PC-3 (cell line): Measurements from ENCODE around the gene ARHGAP24. TPM values are rescaled to one million over a fixed set of nuclear protein-coding genes. Genes with fewer than 3 reads are reported as not detected.

ENCODE experiments used
- ATAC-seq: fragments of 200-7000 bp; cut with Tn5 transposase; 2 replicates; pipeline ENCODE4 v1.9.1; 2020; ENCODE audit warnings: mild to moderate bottlenecking, moderate library complexity
- BruUV-seq: library from RNA; stranded (reverse); fragments of 400-500 nt; replicated peaks from 2 replicates; lab custom pipeline; 2021; lab: Mats Ljungman, UMichigan
- CTCF ChIA-PET: fragments of 300-600 bp; sonication (Branson Sonifier 250); formaldehyde crosslinking; loops from one replicate; lab custom pipeline; 2022; ENCODE audit warnings: antibody characterized with exemption; lab: Charles Lee
- POLR2A ChIA-PET: fragments of 300-600 bp; sonication (Branson Sonifier 250); formaldehyde crosslinking; loops from one replicate; lab custom pipeline; 2022; ENCODE audit warnings: antibody characterized with exemption; ENCODE audit not compliant: unreplicated experiment; lab: Charles Lee
- DNase-seq: peaks from one replicate; pipeline ENCODE4 v3.0.0-alpha.2; 2015
- H2AFZ ChIP-seq: fragments of 300-600 bp; sonication (generic); 2 replicates; pipeline ENCODE4 v1.6.0; 2016; ENCODE audit warnings: antibody characterized with exemption, low read length
- H3F3A ChIP-seq: fragments of 300-600 bp; sonication (generic); one replicate; pipeline ENCODE4 v1.6.0; 2017; ENCODE audit warnings: antibody characterized with exemption, low read length, control low read depth, mild to moderate bottlenecking; ENCODE audit not compliant: unreplicated experiment
- H3K27ac ChIP-seq: fragments of 300-600 bp; sonication (generic); 2 replicates; pipeline ENCODE4 v1.5.1; 2016; ENCODE audit warnings: mild to moderate bottlenecking, low read length
- H3K27me3 ChIP-seq: fragments of 300-600 bp; sonication (generic); 2 replicates; pipeline ENCODE4 v1.6.1; 2016; ENCODE audit warnings: low read length, mixed read lengths
- H3K36me3 ChIP-seq: fragments of 300-600 bp; sonication (generic); 2 replicates; pipeline ENCODE4 v1.6.1; 2016; ENCODE audit warnings: low read depth, mixed run types, low read length, mixed read lengths
- H3K4me1 ChIP-seq: fragments of 300-600 bp; sonication (generic); 2 replicates; pipeline ENCODE4 v1.5.1; 2016; ENCODE audit warnings: low read length; ENCODE audit not compliant: insufficient read depth
- H3K4me2 ChIP-seq: fragments of 300-600 bp; sonication (generic); 2 replicates; pipeline ENCODE4 v1.6.0; 2016; ENCODE audit warnings: low read length
- H3K4me3 ChIP-seq: fragments of 300-600 bp; sonication (generic); 2 replicates; pipeline ENCODE4 v1.5.1; 2016; ENCODE audit warnings: mild to moderate bottlenecking, low read length, mixed read lengths
- H3K79me2 ChIP-seq: fragments of 300-600 bp; sonication (generic); 2 replicates; pipeline ENCODE4 v1.6.1; 2017; ENCODE audit warnings: low read length, mixed read lengths
- H3K9ac ChIP-seq: fragments of 300-600 bp; sonication (generic); 2 replicates; pipeline ENCODE4 v1.6.0; 2016; ENCODE audit warnings: mild to moderate bottlenecking, low read length
- H3K9me2 ChIP-seq: fragments of 300-600 bp; sonication (generic); replicated peaks from 2 replicates; pipeline ENCODE4 v1.6.1; 2016; ENCODE audit warnings: mixed run types, low read length, mixed read lengths
- H3K9me3 ChIP-seq: fragments of 300-600 bp; sonication (generic); 2 replicates; pipeline ENCODE4 v1.6.1; 2016; ENCODE audit warnings: low read length, mixed read lengths
- H4K20me1 ChIP-seq: fragments of 300-600 bp; sonication (generic); 2 replicates; pipeline ENCODE4 v1.6.1; 2016; ENCODE audit warnings: low read length, mixed read lengths
- CTCF ChIP-seq: fragments of 300-600 bp; sonication (generic); conservative IDR thresholded peaks from 2 replicates; pipeline ENCODE4 v1.5.1; 2017; ENCODE audit warnings: antibody characterized with exemption, low read depth, mild to moderate bottlenecking, low read length
- EZH2 ChIP-seq: fragments of 300-600 bp; sonication (generic); IDR thresholded peaks from one replicate; pipeline ENCODE4 v1.6.1; 2017; ENCODE audit warnings: antibody characterized with exemption, mild to moderate bottlenecking, low read length; ENCODE audit not compliant: unreplicated experiment
- EZH2phosphoT487 ChIP-seq: fragments of 300-600 bp; sonication (generic); IDR thresholded peaks from 2 replicates; pipeline ENCODE4 v1.6.1; 2018; ENCODE audit warnings: mild to moderate bottlenecking, antibody characterized with exemption, low read length, borderline replicate concordance
- intact Hi-C: fragments of 100-400 bp; cut with micrococcal nuclease; formaldehyde crosslinking; loops from 2 replicates; pipeline ENCODE4 v1.9.0; 2023
- total RNA-seq: library from RNA; depleted of rRNA; stranded (reverse); fragments of >200 nt; gene quantifications from 2 replicates; pipeline ENCODE4 v1.2.3, GENCODE V29; 2014

ARHGAP24 gene
- total RNA-seq, 1 experiment from 2014 or later = 7.4 TPM

- Histone ChIP-seq H3K9me3 (no peaks in the 10 kb centered on the region), H3K9me2 (no peaks in the 10 kb centered on the region), H3K4me3 (no peak overlapping the region), H3K9ac (no peak overlapping the region), H4K20me1 (no peaks in the 10 kb centered on the region), H3K4me2 (no peak overlapping the region), H3K27ac (no peak overlapping the region), H2AFZ (no peak overlapping the region), H3K36me3 (no peaks in the 10 kb centered on the region), H3K27me3 (no peaks in the 10 kb centered on the region), H3K4me1 (no peaks in the 10 kb centered on the region), H3F3A (no peaks in the 10 kb centered on the region), H3K79me2 (no peaks in the 10 kb centered on the region)
- CTCF ChIA-PET = no interaction called here
- TF ChIP-seq EZH2phosphoT487 (no peak), CTCF (no peak), EZH2 (no peak)
- DNase-seq = no peak
- intact Hi-C loops = no loop called here
- BruUV-seq = no TSS peak
- POLR2A ChIA-PET = no interaction called here
- no peak for ATAC-seq
These were observed 141.0 kb downstream of the ARHGAP24 start for GRCh38 chr4:85615952-85616351.

GRCh38 chr4:85617202-85617601 lies 142.3 kb downstream of the ARHGAP24 start:
- no TSS peak for BruUV-seq
- POLR2A ChIA-PET = no interaction called here
- Histone ChIP-seq H4K20me1 (no peaks in the 10 kb centered on the region), H3K36me3 (no peaks in the 10 kb centered on the region), H3K79me2 (no peaks in the 10 kb centered on the region), H3K4me3 (no peak overlapping the region), H3K9ac (no peak overlapping the region), H3F3A (no peaks in the 10 kb centered on the region), H3K4me2 (no peak overlapping the region), H3K27me3 (no peaks in the 10 kb centered on the region), H3K9me2 (no peaks in the 10 kb centered on the region), H3K9me3 (no peaks in the 10 kb centered on the region), H3K4me1 (no peaks in the 10 kb centered on the region), H2AFZ (no peak overlapping the region), H3K27ac (no peak overlapping the region)
- CTCF ChIA-PET = no interaction called here
- ATAC-seq (no peak), DNase-seq (no peak)
- TF ChIP-seq EZH2phosphoT487 (no peak), CTCF (no peak), EZH2 (no peak)
- intact Hi-C loops = no loop called here

GRCh38 chr4:85632981-85633380 lies 158.0 kb downstream of the ARHGAP24 start:
- H3K27ac ChIP-seq = no peak overlapping the region
- CTCF ChIA-PET = no interaction called here

More at GRCh38 chr4:85632981-85633380, 158.0 kb downstream of the ARHGAP24 start:
- Histone ChIP-seq H3K4me2 (no peak overlapping the region), H3K79me2 (no peaks in the 10 kb centered on the region), H3K36me3 (no peaks in the 10 kb centered on the region), H3K27me3 (no peaks in the 10 kb centered on the region), H3K9ac (no peak overlapping the region), H3K4me1 (no peaks in the 10 kb centered on the region), H3K4me3 (no peak overlapping the region), H2AFZ (no peak overlapping the region), H3F3A (no peaks in the 10 kb centered on the region), H3K9me3 (no peaks in the 10 kb centered on the region), H3K9me2 (no peaks in the 10 kb centered on the region), H4K20me1 (no peaks in the 10 kb centered on the region)
- POLR2A ChIA-PET = no interaction called here
- no TSS peak for BruUV-seq
- no peak for TF ChIP-seq EZH2
- DNase-seq (no peak), ATAC-seq (no peak)
- intact Hi-C loops = no loop called here
